D721Med (cell line): Measurements from ENCODE around the gene PLCZ1.
"Not testable (repeated sequence)": the region's sequence is repeated elsewhere in the genome, so short reads cannot be mapped to it uniquely, and the experiment has no call there.

Experiments used
- DNase-seq: peaks from one replicate; pipeline ENCODE4 v3.0.0; 2011; ENCODE audit warnings: low spot score; ENCODE audit not compliant: insufficient read length
- FAIRE-seq: peaks from 2 replicates; lab custom pipeline; 2011; peaks lifted over from hg19 to GRCh38; lab: Jason Lieb, UNC
- TF ChIP-seq, protein P1 (sequence below): IDR thresholded peaks from 2 replicates; pipeline ENCODE4 v1.5.1; 2012; ENCODE audit warnings: mild to moderate bottlenecking, control low read depth; ENCODE audit not compliant: insufficient read depth; ENCODE audit errors: missing control alignments

Gene PLCZ1

DNA sequence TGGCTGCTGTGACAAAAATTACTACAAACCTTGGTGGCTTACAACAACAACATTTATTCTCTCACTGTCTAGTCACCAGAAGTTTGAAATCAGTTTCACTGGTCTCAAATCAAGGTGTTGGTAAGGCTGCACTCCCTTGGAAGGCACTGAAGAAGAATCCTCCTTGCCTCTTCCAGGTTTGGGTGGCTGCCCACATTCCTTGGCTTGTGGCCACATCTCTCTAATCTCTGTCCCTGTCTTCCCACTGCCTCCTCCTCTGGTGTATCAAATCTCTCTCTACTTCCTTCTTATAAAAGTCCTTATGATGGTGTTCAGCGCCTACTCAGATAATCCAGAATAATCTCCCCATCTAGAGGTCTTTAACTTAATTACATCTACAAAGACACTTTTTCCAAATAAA is 31.0 kb downstream of the PLCZ1 start:
- TF ChIP-seq, protein P1, sequence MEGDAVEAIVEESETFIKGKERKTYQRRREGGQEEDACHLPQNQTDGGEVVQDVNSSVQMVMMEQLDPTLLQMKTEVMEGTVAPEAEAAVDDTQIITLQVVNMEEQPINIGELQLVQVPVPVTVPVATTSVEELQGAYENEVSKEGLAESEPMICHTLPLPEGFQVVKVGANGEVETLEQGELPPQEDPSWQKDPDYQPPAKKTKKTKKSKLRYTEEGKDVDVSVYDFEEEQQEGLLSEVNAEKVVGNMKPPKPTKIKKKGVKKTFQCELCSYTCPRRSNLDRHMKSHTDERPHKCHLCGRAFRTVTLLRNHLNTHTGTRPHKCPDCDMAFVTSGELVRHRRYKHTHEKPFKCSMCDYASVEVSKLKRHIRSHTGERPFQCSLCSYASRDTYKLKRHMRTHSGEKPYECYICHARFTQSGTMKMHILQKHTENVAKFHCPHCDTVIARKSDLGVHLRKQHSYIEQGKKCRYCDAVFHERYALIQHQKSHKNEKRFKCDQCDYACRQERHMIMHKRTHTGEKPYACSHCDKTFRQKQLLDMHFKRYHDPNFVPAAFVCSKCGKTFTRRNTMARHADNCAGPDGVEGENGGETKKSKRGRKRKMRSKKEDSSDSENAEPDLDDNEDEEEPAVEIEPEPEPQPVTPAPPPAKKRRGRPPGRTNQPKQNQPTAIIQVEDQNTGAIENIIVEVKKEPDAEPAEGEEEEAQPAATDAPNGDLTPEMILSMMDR, result no peak
- FAIRE-seq, result no peak
- DNase-seq, result no peak

DNA sequence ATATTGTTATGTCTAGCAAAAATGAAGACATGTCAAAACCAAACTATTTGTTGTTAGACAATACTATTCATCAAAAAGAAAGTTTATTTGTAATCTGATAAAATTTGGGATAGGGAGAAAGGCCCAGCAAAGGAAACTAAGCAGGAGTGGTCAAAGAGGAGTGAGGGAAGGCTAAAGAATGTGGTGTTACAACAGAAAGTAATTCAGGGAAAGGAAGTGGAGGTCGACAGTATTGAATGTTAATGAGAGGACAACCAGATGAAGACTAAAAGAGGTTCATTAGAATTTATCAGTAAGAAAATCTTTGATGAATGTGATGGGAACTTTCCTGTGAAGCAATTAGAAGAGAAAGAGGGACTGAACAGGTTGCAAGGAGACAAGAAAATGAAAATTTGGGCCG is 33.9 kb downstream of the PLCZ1 start:
- FAIRE-seq, result no peak

DNA sequence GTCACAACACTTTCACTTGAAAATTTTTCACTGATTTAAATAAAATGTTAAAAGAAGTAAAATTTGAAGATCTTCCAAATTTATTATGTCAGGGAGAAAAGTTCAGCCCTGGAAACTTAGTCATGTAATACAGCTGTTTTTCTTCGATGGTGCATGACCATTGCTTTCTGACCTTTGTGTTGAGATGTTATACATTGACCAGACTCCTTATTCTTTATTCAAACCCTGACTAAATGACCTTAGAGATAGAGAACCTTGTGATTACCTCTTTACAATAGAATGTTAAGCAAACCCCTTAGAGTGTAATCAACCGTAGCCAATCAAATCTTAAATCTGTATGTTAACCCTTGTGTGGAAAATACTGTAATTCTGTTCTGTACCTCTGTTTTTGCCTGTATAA is 34.5 kb downstream of the PLCZ1 start:
- DNase-seq (no peak), FAIRE-seq (no peak)
- TF ChIP-seq, protein P1, result no peak

More for the DNA sequence above, 33.9 kb downstream of the PLCZ1 start:
- DNase-seq, result no peak
- TF ChIP-seq, protein P1, result no peak

DNA sequence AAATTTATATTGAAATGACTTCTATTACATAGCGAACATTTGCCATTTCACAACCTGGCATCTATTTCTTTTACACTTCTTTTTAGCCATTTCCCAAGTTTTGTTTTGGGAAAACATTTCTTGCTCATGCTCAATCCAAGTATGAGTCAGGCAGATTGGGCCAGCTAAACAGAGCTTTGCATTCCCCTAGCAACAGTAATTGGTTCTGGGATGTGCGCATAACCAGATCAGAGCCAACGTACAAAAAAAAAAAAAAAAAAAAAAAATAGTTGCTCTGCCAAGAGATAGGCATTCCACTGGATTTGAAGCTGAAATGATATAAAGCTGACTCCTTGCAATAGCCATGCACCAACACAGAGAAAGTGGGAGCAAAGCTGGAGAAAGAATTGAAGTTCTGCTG is 37.5 kb downstream of the PLCZ1 start:
- DNase-seq (no peak), FAIRE-seq (no peak)
- TF ChIP-seq, protein P1, result no peak

DNA sequence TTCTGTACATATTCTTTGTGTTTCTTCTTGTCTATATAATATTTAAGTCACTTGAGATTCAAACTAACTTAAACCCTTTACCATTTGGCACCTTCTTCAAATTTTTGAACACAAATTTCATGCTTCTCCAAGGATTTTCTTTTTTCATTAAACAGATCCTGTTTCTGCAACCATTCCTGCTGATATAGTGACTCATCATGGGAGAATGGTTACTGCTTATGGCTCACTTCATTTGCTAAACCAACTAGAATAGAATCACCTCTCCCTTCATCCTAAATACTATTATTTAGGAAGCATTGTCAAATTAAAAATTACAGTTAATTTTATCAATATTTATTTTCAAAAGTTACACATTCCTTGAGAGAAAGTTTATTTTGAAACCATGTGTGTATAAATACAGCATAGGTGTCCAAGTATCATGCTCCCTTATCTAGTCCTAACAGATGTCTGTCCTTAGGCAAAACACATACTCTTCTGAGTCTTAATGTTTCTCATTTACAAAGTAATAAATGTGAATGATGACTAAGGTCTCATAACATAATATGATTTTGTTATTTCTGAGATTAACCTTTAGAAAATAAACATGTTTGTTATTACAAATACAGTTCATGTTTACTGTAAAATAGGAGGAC is 40.7 kb downstream of the PLCZ1 start:
- DNase-seq, result no peak
- TF ChIP-seq, protein P1, result no peak
- FAIRE-seq, result no peak

DNA sequence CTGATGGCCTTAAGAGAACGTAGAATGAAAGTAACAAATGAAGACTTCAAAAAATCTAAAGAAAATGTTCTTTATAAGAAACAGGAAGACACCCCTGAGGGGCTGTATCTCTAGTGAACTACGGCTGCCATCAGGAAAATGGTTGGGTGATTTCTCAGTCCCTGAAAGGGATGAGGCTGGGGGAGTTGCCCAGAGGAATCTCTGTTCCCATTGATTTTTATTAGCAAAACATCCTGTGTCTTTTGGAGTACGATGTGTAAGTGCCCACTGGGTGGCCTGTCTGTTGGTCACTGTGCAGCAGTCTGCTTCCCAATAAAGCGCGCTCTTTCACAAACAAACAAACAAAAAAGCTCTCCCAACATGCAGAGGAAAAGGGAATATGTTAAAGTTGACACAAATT is 43.8 kb downstream of the PLCZ1 start:
- DNase-seq, FAIRE-seq: not testable (repeated sequence)

DNA sequence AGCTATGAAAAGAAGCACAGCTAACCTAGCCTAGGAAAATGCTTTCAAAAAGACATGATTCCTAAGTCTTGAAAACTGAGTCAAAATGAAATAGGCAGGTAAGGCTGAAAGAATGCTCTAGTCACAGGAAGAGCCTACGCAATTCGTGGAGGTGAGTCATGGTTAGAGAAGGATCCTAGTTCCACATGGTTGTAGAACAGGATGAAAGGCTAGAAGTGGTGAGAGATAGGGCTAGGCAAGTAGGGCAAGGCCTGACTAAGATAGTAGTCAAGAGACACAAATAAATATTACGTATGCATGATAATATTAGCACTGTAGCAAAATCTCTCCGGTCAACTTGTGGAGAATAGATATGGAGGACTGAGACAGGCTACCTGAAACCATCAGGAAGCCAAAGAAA is 47.2 kb downstream of the PLCZ1 start:
- DNase-seq (no peak), FAIRE-seq (no peak)
- TF ChIP-seq, protein P1, result no peak

DNA sequence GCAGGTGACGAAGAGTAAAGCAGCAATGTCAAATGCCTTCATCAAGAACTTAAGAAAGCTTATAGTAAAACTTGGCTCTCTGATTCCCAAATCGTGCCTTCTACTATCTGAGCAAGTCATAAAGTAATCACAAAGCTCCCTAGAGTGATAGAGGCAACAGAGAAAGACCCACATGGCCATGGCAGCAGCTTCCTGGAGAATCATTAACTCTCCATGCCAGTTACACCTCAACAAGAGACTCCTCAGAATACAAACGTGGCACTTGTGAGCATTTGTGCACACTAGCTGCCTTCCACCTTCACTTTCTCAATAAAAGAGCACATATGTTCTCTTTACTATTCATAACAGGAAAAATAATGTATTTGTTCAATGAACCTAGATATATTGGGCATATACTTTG is 48.0 kb downstream of the PLCZ1 start:
- no peak for DNase-seq

More for the DNA sequence above, 48.0 kb downstream of the PLCZ1 start:
- TF ChIP-seq, protein P1, result no peak
- FAIRE-seq, result no peak
